Kidney epithelial cell (primary cell): Measurements from ENCODE around the gene CATSPERB. TPM values are rescaled to one million over a fixed set of nuclear protein-coding genes. Genes with fewer than 3 reads are reported as not detected.

Experiments used
- DNase-seq: peaks from one replicate; pipeline ENCODE4 v3.0.0-alpha.2; 2010; ENCODE audit warnings: low read depth
- H3K27me3 ChIP-seq: 2 replicates; pipeline ENCODE4 v1.6.0; 2011; ENCODE audit warnings: low read length; ENCODE audit not compliant: control insufficient read depth, insufficient read depth
- H3K36me3 ChIP-seq: 2 replicates; pipeline ENCODE4 v1.5.1; 2011; ENCODE audit warnings: low read length; ENCODE audit not compliant: control insufficient read depth, insufficient read depth
- H3K4me3 ChIP-seq: 2 replicates; pipeline ENCODE4 v1.5.1; 2011; ENCODE audit warnings: low read depth, mild to moderate bottlenecking, control low read depth, low read length
- total RNA-seq: library from RNA; depleted of rRNA; stranded (reverse); fragments of >200 nt; gene quantifications from 2 replicates; pipeline ENCODE4 v1.2.3, GENCODE V29; 2015
- TF ChIP-seq, protein P1 (sequence below): IDR thresholded peaks from 2 replicates; pipeline ENCODE4 v1.5.1; 2011; ENCODE audit warnings: mild to moderate bottlenecking, moderate library complexity, low read length, control low read depth, inconsistent platforms; ENCODE audit not compliant: insufficient read depth, poor library complexity, severe bottlenecking

CATSPERB gene, protein sequence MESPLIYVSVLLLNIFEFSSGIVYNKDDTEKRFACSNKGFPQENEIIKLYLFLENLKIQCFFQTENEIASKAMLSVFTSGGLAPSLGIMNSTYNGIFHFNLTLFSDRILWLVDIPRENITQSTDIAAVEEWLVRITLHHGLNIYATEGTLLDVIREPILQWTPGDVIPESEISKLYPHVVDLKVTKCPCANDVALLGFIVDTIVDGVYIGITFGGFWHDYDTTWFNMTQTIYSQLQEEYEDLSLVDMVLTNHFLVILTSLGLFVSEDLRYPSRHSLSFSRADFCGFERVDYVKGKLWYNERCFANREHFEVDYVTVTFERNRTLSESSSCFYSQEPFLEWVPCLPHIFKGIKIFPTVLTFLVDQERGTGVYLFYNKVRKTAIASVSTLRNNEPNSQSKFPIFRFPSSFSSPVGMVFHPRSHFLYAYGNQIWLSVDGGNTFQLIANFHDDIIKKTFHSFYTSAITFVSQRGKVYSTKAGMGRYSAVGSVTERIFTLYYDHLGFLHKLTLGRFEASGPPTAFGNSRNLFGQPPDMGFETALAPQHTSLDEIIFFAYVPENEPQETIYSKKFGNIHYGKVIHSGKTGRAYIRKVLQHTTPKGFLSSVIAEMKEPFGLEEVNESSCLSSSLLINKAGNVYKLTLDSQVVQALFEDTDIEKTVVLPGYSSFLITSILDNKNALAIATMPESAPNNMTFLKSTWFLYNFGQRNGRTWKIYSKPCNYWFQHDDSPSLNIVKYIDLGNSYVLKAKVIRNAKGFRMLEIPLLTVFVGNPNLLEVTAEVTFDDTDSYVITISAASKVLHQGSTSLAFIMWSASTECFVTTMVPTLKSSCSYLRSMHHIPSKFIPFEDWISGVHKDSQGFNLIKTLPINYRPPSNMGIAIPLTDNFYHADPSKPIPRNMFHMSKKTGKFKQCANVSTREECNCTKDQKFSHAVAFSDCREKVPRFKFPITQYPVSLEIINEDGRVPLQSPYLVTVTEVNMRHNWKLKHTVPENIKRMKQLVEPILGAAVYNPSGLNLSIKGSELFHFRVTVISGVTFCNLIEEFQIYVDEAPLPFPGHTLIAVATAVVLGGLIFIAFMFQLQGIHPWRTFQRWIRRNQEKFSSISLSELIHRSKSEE
- 0.07 and 0.08 TPM in 2 replicates for total RNA-seq

DNA sequence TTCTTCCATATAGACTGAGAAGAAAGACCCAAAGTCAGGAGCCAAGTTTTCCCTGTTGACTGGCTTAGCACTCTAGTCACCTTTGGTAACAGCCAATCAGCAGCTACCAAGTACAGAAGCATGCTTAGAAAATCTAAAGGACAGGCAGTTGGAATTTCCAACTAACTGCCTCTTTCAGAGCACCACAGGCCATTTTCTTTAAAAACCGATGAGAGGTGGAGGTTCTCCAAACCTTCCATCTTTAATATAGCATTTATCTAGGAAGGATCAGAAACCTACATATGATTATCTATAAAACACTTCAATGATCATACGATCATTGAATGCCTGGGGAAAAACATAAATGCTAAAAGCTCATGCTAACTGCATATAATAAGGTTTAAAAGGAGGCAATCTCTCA is at the start of gene CATSPERB:
Gene CATSPERB (minus strand): TSS at position 101 of the 400 bp plus-strand sequence. CDS start 2,607 bp downstream, outside the sequence.
- Histone ChIP-seq H3K27me3 (no peaks in the 10 kb centered on the region), H3K4me3 (no peak within 1 kb of the TSS)
- TF ChIP-seq, protein P1, sequence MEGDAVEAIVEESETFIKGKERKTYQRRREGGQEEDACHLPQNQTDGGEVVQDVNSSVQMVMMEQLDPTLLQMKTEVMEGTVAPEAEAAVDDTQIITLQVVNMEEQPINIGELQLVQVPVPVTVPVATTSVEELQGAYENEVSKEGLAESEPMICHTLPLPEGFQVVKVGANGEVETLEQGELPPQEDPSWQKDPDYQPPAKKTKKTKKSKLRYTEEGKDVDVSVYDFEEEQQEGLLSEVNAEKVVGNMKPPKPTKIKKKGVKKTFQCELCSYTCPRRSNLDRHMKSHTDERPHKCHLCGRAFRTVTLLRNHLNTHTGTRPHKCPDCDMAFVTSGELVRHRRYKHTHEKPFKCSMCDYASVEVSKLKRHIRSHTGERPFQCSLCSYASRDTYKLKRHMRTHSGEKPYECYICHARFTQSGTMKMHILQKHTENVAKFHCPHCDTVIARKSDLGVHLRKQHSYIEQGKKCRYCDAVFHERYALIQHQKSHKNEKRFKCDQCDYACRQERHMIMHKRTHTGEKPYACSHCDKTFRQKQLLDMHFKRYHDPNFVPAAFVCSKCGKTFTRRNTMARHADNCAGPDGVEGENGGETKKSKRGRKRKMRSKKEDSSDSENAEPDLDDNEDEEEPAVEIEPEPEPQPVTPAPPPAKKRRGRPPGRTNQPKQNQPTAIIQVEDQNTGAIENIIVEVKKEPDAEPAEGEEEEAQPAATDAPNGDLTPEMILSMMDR, result no peak

DNA sequence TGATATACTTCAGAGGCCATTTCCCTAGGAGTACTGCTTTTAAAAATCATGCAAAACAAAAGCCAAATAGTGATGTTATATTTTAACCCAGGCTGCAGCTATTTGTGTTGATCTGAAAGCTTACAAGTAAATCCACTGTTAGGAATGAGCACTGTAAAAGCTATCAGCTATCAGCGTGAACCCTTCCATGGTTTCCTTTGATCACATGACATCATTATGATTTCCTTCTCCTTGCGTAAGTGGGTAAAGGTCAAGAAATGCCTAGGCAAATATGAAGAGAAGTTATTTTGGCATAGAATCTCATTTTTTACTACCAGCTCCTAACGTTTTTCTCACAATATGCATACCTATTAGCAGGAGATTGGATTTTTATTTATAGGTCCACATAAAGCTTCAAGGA is 48.6 kb upstream of the CATSPERB start:
- TF ChIP-seq, protein P1, result no peak

More for the DNA sequence above, at the start of gene CATSPERB:
- no peak for DNase-seq
- no peaks in the 10 kb centered on the region for H3K36me3 ChIP-seq

DNA sequence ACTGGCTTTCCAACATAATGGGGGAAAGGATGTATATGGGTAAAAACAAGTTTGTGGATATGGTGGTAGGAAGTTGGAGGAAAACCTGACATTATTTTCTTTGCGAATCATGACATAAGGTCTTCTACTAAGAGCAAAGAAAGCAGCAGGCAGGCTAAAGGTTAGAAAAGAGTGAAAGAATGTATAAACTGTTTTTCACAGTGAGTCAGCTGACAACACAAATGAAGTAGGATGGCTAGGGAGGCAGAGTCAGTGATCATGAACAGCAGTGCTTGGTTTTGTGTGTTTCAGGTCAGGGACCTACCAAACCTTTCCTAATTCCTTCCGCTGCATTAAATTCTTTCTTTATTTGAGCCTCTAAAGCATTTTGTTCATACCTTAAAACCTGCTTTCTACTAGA is 46.3 kb upstream of the CATSPERB start:
- Histone ChIP-seq H3K36me3 (no peaks in the 10 kb centered on the region), H3K27me3 (no peaks in the 10 kb centered on the region), H3K4me3 (no peak overlapping the region)
- TF ChIP-seq, protein P1, result no peak
- DNase-seq, result no peak

More for the DNA sequence above, 48.6 kb upstream of the CATSPERB start:
- no peak for DNase-seq
- Histone ChIP-seq H3K4me3 (no peak overlapping the region), H3K36me3 (no peaks in the 10 kb centered on the region), H3K27me3 (no peaks in the 10 kb centered on the region)

DNA sequence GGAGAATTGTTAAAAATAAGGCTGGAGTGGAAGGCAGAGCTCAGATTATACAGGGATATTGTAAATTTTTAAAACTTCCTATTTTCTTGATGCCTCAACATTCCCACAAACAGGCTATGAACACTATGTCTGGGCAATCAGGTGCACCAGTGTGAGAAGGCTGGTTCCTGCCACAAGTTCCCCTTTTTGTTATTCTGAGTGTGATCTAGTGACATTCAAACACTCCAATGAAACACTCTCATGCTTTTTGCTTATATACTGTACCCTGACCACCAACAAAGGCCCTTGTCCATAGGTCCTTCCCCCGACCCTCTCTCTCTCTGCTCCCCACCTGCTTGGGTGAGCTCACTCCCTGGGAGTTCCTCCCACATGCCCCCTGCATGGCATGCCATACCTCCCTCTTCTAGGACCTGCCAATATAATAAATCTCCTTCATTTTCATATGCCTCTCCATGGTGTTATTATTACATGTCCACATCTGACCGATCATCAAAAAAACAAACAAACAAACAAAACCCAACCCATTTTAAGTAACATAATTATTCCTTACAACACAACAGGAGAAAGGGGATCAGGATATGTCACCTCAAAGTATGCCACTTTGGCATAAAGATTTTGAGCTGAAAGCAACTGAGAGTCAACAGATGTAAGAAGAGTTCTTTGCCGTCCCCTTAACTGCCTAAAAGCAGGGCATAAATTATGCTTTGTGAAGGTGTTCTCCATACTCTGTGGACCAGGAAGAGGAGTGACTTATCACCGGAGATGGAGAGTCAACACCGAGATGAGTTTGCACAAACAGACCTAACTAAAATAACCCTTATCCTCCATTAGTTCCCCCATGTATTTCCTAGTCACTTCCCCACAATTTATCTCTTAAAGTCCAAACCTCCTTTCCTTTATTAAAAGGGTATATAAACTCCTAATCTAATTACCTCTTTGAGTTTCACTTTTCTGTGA is 42.5 kb upstream of the CATSPERB start:
- H3K27me3 ChIP-seq, result no peaks in the 10 kb centered on the region
- H3K36me3 ChIP-seq, result no peaks in the 10 kb centered on the region
- DNase-seq, result no peak
- H3K4me3 ChIP-seq, result no peak overlapping the region
- TF ChIP-seq, protein P1, result no peak

DNA sequence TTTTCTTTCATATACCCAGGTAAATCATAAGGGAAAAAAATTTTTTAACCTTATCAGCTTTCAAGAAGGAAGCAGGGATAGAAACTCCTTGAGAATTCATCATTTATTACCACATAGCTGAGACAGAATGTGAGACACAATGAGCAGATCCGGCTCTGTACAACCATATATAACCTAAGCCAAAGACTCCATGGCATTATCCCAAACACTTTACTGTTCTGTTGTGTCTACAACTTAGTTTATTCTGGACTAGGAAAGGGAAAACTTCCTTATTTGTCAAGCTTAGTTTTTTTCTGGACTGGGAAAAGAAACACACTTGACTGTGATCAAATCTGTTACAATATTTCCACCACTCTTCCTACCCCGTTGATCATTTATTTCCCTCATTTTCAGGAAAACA is 38.3 kb upstream of the CATSPERB start:
- Histone ChIP-seq H3K36me3 (no peaks in the 10 kb centered on the region), H3K27me3 (no peaks in the 10 kb centered on the region), H3K4me3 (no peak overlapping the region)
- TF ChIP-seq, protein P1, result no peak
- DNase-seq, result no peak
